HG03460 (cell line): ENCODE data around the gene APLF.
"Not testable (repeated sequence)": the region's sequence is repeated elsewhere in the genome, so short reads cannot be mapped to it uniquely, and the experiment has no call there.

Source experiments
- ATAC-seq: cut with Tn5 transposase; IDR thresholded peaks from one replicate; pipeline ENCODE4 v1.9.1; 2021; ENCODE audit not compliant: unreplicated experiment

Gene APLF

DNA sequence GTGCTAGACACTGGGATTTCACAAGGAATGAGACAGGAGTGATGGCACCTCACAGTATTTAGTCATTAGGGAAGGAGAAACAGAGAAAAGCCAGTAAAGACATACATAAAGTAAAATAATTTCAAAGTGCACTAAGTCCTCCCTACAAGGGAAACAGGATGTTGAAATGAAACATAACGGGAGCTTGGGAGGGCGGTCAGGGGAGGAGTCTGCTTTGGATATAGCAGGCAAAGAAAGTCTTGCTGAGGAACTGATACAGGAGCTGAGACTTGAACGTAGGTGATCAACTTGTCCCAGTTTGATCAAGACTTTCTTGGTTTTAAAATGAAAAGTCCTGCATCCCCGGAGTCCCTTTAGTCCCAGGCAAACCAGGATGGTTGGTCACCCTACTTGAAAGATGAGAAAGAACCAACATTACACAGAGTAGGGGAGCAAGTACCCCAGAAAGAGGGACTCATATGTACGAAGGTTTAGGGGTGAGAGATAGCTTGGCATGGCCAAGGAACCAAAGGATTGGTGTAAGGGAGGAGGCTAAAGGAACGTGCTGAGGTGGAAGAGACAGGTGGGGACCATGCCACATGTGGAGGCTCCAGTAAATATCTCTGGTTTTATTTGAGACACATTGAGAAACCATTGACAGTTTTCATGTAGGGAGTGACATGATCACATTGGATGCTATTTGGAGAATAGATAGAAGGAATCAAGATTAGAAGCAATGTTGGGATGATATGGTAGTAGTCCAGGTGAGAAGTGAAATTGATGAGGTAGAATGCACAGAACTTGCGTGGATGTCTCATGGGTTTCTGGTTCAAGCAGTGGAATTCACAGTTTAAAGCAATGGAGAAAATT lies 28.7 kb upstream of the APLF start:
- ATAC-seq = no peak

DNA sequence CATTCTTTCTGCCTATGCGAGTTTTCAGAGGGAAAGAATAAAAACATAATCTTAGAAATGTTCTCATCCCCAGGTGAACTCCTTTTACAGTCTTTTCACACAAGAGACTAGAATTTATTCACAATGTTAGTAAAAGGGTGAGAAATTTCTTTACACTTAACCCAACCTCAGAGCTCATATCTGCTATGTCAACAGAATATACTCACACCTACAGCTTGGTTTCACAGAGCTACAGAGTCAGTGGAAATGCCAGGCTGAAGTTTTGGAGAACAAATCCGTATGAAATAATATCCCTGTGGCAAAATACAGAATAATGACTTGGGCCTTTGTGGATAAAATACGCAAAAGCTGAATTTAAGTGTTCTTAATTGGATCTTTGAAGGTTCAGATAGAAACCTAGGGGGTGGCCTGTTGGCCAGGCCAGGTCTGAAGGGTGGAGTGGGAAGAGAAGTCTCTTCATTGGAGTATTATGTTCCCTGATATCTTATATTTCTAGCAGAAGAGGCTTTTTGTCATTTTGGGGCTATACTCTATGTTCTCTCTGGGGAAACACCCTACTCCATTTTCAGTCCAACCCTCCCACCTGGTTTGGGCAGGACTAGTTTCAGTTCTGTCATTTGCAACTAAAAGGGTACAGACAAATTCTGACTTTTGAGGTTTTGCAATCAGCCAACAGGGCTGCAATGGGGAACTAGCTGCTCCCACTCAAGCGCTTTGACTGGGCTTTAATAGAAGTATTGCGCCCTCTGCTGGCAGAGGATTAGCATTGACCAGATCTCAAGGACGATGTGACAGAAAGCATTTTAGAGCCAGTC lies 26.0 kb upstream of the APLF start:
- peak; percentile 97 for ATAC-seq

DNA sequence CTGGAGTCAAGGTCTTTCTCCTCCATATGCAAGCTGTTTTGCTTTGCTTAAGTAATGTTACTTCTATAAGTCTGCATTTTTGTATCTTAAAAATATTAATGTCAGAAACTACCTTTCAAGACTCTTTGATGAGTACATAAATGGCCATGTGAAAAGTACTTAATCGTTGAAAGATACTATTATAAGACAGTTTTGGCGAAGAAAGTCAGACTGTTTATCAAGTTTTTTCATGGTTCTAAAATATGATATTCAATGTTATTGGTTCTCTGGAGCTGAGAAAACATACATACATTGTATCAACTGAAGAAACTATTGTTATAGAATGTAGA lies 25.4 kb upstream of the APLF start:
- no peak for ATAC-seq

DNA sequence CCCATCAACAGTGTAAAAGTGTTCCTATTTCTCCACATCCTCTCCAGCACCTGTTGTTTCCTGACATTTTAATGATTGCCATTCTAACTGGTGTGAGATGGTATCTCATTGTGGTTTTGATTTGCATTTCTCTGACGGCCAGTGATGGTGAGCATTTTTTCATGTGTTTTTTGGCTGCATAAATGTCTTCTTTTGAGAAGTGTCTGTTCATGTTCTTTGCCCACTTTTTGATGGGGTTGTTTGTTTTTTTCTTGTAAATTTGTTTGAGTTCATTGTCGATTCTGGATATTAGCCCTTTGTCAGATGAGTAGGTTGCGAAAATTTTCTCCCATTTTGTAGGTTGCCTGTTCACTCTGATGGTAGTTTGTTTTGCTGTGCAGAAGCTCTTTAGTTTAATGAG lies 21.0 kb upstream of the APLF start:
- ATAC-seq = not testable (repeated sequence)

DNA sequence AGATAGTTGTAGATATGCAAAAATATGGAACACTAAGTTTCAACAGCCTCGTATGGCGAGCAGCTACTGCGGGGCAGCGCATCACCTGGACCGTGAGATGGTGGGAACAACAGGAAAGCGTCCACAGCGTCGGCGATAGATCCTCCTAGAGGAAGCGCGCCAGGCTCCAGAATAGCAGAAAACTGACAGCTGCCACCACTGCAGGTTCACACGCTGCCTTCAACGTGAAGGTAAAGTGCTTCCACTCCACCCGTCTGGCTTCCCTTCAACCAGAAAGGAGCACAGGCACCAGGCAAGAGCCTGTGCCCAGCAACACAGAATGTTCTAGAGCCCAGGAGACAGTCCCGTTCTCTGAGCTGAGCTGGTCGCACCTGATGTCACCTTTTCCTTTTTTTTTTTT lies 20.3 kb upstream of the APLF start:
- no peak for ATAC-seq

DNA sequence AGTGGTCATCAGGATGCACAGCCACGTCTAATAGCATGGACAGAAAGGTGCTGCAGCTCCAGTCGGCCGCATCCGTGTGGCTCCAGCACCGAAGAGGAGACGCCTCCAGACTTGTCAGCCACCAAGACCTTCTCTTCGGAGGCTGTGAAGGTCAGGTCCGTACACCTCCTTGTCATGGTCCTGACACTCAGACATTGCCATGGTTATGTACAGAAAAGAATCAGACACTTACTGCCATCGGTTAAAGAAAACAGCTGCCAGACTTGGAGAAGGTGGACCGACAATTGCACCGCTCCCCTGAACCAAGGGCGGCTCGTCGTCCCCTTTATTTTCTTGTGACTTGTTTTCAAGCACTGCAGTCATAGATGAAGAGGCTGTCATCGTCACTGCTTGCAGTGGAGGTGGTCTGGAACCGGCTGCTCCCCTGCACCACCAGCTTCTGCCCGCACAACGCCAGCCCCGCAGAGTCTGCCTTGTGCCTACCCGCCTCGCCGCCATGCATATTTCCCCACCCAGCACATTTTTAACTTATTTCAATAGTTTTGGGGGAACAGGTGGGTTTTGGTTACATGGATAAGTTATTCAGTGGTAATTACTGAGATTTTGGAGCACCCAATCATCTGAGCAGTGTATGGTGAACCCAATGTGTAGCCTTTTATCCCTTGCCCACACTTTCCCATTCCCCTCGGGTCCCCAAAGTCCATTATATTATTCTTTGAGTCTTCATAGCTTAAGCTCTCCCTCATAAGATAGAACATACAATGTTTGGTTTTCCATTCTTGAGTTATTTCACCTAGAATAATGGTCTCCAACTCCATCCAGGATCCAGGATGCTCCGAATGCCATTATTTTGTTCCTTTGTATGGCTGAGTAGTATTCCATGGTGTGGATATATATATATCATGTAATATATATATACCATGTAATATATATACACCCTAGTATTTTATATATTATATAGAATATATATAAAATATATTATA lies 18.4 kb upstream of the APLF start:
- ATAC-seq = no peak

DNA sequence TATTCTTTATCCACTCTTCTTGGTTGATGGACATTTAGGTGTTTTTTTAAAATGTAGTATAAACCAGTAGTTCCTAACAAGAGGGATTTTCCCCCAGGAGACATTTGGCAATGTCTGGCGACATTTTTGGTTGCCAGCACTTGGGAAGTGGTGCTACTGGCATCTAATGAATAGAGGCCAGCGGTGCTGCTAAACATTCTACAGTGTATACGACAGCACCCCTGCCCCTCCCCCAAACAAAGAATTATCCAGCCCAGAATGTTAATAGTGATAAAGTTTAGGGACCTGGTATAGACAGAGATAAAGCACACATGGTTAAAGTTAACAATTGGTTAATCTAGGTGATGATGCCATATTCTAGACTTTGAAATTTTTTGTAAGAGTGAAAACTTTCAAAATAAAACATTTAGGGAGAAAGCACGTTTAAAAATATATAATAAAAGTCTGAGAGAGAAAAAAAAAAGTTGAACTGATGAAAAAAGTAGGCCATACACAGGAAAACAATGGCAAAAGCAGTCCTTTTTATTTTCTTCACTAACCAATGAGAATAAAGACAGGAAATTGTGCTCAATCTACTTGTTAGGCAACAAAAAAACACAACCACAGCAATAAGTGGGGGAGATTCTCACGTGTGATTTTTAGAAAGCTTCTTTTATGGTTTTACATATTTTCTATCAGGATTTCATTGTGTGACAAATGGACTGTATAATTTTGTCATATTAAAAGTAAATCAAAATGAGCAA lies 15.1 kb upstream of the APLF start:
- ATAC-seq = no peak

DNA sequence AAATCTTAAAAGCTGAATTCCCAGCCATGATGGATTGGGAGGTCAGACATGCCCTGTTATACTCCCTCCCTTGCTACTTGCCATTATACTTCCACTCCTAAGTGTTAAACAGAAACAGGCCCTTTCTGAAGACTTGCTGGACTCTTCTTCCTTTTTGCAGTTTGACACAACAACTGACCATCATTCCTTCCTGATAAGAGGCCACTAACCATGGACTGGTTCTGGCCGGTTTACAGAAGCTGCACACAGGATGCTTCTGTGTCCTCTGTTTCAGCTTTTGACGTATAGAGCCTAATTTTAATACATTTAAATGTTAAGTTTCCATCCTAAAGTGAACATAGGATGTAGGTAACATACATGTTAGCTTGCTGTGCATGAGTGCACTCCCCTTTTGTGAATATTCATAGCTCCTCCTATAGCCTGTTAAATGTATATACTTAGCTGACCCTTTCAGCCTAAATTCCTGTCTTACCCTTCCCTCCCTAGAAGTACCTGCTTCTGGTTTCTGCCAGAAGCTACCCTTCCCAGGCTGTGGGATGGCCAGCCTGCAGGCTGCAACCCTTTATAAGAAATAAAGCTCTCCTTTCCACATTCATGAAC lies 13.5 kb upstream of the APLF start:
- no peak for ATAC-seq

DNA sequence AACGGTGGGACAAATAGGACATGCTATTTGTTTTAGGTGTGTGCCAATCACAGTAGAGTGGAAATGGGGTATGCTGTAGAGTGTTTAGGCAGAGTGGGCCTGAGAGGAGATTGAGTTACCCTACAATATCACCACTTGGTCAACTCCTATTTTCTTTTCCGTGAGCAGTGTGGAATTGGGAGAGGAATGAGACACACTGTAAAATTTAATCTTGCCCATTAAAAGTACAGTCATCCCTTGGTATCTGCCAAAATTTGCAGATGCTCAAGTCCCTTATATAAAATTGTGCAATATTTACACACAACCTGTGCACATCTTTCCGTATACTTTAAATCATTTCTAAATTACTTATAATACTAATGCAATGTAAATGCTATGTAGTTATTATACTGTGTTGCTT lies 12.7 kb upstream of the APLF start:
- ATAC-seq = no peak

DNA sequence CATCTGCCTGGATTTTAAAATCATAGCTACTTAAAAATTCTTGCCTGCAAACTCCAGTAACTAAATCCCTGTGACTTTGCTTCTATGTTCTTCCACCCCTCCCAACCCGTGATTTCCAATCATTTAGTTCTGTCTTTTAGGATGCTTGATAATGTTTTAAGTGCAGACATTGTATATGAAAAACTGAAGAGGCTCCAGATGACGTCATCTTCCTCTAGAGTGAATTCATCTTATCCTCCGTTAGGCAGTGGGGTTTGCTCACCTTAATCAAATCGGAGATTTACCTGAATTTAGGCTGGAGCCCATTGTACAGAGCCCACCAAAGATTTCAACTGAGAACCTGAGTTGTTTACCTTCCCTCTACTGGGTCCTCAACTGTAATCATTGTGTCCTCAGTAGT lies 11.2 kb upstream of the APLF start:
- no peak for ATAC-seq

DNA sequence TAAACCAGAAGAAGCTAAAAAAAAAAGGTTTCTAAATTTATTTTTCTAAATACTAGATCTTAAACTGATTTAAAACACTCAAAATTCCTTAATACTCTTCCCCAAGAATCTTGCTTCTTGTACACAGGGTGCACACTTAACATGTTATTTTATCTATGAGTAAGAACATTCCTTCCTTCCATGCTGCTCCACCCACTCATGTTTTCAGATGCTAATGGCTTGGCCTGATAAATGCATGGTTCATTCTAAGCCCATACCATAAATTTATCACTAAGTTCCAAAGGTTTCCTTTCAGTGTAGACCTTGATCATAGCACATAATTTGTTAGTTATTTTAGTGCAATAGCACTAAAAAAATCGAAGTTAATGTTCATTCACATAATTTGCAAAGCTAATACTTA lies 8.4 kb upstream of the APLF start:
- no peak for ATAC-seq

DNA sequence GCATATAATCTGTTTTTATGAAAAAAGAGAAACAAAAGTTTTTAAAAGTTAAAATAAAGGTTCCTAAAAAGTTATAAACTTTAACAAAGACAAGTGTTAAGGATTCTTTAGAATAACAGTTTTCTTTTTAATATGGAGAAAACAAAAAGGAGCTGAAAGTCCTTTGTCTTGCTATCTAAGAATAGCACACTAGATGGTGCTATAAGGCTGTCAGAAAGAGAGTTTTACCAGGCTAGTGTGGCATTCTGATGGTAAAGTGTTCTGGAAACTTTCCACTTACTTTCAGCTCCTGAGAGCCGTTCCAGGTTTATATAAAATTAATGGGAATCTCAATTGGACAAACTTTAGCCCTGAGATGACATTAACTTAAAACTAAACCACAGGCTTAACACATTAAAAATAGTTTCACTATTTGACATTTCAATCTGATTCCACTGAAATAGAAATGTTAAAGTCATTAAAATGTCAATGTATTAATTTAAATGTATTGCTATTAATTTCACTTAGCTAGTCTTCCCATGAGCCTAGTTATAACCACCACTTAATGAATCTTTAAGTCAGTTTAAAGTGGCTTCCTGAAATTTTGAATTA lies 4.0 kb upstream of the APLF start:
- ATAC-seq = no peak

DNA sequence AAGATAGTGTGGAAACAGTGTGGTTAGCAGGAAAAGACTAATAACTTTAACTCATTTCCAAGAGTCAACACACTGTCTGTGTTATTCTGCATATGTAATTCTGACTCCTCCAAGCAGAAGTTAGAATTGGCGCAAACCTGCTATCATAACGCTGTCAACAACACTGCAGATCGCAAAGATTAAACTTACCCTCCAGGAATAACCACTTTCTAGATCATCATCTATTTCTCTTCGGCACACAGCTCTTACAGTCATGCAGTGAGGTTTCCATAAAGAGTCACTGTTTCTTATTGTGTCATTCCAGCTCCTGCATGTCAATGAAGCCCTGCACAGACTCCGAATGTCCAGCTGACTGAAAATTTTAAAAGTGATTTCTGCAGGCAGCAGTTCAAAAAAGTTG lies 2.7 kb upstream of the APLF start:
- no peak for ATAC-seq

DNA sequence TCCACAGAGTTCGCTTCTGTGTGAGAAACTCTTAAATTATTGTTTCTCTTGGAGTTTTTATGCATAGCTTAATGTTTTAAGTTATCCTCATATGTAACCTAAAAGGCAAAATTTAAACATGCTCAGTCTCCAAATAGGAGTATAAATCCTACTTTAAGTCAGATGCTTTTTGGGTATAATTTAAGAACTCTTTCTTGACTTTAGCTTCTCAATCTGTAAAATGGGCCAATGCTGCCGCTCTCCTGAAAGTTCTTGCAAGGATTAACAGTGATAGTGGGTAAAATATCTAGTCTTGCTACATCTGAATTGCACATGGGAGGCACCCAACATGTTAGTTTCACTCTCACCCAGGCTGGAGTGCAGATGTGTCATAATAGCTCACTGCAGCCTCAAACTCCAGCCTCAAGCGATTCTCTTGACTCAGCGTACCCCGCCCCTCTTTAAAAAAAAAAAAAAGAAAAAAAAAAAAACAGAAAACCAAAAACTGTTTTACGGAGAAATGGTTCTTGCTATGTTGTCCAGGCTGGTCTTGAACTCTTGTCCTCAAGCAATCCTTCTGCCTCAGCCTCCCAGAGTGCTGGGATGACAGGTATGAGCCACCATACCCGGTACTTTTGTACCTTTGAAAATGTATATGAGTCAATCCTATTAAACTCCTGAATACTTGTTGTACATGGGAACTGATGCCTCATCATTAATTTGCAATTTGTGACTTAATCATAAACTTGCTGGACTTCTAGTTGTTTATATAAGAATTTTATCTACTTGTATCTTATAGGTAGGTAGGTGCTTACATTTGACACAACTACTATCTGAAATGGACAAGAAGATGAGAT lies 2.1 kb upstream of the APLF start:
- no peak for ATAC-seq

DNA sequence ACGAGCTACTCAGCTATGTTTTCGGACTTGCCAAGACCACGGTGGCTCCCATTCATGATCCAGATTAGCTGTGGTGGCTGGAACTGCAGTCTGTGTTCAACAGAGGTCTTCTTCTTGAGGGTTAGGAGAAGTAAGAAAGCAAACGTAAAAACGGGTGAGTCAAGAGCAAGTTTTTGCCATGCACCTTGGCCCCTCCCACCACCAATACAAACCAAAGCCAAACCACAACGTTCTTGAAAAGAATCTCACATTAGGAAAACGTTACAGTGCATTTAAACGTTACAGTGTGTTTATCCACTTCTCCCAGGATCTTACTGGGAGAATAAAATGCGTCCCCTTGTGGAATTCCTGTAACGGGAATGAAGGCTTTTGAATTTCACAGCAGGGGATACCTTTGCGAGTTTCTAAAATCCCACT lies 1.0 kb upstream of the APLF start:
- no peak for ATAC-seq

DNA sequence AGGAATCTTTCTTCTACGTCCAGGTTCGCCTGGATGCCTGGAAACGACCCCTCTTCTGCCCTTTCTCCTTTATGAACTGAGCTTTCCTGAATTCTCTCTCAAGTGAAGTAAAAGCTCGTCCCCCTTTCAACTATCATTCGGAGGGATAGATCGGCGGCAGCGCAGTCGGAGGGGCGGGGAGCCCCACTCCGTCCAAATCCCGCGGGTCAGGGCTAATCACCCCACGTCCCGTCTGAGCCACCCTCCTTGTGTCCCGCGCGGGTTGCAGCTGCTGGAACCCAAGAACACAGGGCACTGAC lies 658 bp upstream of the APLF start:
- ATAC-seq = no peak

DNA sequence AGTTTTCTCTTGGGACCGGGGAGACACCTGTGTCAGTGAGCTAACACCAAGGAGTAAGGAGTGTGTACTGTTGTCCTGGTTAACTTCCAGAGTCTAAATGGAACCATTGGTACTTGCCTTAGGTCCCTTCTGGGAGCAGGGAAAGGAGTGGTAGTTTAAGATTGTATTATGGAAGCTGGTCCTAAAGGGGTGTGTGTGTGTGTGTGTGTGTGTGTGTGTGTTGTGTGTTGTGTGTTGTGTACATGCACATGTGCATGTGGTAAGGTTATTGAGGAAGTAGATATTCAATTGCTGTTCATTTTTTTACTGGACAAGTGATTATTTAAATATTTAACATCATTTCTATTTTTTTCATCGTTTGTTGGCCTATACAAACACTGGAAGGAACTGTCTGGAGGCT lies 1.4 kb downstream of the APLF start:
- ATAC-seq = no peak

DNA sequence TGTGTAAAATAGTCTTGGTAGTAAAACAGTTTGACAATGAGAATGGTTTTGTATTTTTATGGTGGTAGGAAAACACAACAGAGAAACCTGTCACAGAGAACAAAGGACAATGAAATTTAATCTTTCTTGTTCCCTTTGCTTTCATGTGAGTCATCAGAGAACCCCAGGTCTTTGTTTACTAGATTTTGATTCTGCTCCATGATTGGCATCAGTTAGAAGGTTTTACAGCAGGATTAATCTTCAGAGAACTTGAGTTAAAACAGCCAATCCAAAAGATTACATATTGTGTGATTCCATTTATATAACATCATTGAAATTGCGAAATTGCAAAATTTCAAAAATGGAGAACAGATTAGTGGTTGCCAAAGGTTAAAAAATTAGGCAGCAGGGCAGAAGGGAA lies 2.5 kb downstream of the APLF start:
- ATAC-seq = no peak

DNA sequence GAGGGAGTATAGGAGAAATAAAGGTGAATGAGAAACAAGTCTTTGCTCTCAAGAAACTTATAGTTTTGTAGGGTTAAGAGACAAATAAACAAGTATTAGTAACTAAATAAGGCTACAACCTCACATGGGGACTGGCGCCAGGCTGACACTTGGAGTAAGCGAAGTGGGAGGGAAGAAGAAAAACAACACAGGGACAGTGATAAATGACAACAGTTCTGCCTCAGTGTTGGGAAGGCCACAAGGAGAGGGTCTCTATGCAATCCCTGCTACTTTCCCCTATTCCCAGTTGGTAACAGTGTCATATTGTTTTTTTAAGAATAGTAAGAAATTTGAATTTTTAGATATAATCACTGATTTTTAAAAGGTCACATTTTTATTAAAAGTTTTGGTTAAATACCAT lies 4.0 kb downstream of the APLF start:
- ATAC-seq = no peak
